Activated gamma-delta T cell (primary cell): Measurements from ENCODE around the gene MLANA.

Experiments used
- DNase-seq: peaks from one replicate; lab custom pipeline; 2025; lab: John Stamatoyannopoulos, UW
- total RNA-seq, 2 donors: gene quantifications; one replicate each; lab custom pipeline; 2026; lab: John Stamatoyannopoulos, UW

MLANA gene, protein sequence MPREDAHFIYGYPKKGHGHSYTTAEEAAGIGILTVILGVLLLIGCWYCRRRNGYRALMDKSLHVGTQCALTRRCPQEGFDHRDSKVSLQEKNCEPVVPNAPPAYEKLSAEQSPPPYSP
- total RNA-seq = 0 to 0.09 reads per million in 2 donors

DNA sequence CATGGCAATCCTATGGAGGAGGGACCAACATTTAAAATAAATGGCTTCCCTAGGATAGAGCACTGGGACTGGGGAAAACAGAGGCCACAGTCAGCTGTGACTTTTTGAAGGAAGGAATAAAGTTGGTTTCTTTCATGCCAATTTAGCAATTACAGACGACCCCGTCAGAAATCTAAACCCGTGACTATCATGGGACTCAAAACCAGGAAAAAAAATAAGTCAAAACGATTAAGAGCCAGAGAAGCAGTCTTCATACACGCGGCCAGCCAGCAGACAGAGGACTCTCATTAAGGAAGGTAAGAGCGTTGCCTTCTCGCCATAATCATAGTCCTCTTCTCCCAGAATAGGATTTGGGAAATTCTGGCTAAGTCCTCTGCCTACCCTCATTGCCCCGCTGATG is at the start of gene MLANA:
Gene MLANA, plus strand, starts transcription at position 249 of the 400 bp plus-strand sequence. CDS start 1,586 bp downstream, outside the sequence.
- DNase-seq = no peak

DNA sequence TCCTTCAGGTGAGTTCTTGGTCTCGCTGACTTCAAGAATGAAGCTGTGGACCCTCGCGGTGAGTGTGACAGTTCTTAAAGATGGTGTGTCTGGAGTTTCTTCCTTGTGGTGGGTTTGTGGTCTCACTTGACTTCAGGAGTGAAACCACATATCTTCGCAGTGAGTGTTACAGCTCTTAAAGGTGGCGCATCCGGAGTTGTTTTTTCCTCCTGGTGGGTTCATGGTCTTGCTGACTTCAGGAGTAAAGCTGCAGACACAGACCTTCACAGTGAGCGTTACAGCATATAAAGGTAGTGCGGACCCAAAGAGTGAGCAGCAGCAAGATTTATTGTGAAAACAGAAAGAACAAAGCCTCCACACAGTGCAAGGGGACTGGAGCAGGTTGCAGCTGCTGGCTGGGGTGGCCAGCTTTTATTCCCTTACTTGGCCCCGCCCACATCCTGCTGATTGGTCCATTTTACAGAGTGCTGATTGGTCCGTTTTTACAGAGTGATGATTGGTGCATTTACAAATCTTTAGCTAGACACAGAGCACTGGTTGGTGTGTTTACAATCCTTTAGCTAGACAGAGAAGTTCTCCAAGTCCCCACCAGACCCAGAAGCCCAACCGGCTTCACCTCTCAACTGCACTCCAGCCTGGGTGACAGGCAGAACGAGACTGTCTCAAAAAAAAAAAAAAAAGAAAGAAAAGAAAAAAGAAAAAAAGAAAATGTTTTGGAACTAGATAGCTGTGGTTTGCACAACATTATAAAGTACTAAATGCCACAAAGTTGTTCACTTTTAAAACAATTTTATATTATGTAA is 48.7 kb upstream of the MLANA start:
- peak; percentile 15 for DNase-seq

DNA sequence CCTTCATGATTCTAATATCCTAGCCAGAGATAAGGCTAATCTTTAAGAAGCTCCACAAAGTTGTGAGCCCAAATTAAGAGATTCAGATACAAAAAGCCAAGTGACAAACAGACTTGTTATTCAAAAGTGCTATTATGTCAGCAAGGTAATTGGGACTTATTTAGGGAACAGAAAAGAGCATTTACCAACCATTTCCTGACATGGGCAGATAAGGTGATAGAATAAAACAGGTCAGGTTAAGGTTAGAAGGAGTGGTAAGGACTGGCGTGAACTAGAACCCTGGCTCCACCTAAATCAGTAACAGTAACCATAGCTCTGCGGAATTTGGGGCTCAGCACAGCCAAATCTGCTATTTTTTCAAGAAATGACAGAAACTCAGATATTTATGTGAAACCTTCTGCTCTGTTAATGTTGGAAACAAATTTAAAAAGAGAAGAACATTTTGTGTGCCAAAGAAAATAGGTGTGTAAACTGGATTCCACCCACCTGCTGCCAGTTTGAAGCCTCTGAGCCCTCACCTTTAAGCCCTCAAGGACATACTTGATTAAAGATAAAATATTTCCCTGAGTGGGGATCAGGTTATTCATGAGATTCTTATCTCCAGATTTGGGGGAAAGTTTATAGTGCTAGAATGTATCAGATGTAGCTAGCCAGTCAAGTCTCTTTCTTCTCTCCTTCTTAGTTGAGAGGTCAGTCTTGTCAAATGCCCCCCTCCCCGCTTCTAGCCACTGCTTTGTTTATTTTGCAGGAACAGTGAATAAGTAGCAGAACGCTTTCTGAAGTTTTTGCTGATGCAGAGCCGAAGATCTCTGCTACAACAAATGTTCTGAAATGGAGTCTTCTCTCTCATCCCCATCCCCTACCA is 47.5 kb upstream of the MLANA start:
- DNase-seq = no peak

DNA sequence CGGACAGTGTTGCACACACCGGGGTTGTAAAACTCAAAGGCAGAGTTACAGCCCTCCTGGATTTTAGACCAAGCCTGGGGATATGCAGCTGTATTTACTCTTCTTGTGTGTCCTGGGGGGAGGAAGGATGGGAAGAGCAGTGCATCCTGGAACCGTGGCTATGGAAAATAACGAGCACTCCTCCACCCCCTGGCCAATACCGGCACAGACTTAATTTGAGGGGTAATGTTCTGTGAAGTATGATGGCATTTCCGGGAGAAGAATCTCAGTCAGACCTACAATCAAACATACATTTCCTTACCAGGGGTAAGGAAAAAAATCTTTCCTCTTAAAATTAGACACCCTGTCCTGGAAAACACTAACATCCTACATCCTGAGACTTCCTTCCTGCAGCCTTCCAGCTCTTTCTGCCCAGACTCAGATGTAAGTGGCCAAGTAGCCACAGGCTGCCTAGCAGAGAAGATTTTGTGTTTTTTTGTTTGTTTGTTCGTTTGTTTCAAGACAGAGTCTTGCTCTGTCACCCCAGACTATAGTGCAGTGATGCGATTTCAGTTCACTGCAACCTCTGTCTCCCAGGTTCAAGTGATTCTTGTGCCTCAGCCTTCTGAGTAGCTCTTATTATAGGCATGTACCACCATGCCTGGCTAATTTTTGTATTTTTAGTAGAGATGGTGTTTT is 46.8 kb upstream of the MLANA start:
- DNase-seq = no peak

DNA sequence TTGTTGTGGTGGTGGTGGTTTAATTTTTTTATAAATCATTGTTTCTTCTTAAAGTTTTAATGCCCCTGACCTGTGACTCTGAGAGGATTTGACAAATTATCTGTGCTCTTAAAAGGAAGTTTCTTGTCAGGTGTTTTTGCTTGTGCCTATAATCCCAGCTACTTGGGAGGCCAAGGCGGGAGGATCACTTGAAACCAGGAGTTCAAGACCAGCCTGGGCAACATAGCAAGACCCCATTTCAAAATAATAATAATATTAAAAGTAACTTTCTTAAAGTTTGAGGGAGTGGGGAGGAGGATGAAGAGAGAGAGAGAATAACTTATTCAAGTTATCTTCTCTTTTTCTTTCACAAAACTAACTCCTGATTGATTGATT is 45.5 kb upstream of the MLANA start:
- no peak for DNase-seq

DNA sequence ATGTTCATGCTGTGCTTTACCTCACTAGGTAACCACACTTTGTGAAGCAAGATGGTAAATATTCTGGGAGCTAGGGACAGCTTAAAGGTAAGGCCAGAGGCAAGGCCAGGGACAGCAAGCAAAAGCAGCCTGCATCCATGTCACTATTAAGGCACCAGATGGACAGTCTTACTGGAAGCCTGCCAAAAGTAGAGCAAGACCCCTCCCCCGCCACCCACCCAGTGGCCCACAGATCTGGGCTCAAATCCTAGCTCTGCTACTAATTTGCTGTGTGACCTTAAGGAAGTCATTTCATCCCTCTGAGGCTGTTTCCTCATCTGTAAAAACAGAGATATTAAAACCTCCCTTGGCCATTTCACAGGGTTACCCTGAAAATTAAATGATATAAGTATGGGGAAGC is 44.6 kb upstream of the MLANA start:
- no peak for DNase-seq

DNA sequence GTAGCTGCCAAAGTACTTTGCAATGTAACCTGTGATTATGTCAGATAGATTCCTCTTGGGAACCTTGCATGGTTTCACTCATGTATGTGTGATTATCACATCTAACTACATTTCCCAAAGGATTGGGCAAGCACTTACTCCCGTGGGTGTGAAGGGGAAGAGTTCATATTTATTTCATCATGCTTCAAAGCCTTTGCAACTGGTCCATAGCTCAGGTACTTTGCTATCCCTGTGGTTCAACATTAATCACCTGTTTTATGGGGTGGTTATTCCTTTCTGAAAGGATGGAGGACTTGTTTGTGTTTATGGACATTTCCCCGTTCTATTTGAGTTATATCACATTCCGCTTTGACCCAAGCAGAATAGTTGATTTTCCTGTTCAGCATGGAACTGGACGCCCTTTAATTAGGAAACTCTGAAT is 44.2 kb upstream of the MLANA start:
- no peak for DNase-seq

DNA sequence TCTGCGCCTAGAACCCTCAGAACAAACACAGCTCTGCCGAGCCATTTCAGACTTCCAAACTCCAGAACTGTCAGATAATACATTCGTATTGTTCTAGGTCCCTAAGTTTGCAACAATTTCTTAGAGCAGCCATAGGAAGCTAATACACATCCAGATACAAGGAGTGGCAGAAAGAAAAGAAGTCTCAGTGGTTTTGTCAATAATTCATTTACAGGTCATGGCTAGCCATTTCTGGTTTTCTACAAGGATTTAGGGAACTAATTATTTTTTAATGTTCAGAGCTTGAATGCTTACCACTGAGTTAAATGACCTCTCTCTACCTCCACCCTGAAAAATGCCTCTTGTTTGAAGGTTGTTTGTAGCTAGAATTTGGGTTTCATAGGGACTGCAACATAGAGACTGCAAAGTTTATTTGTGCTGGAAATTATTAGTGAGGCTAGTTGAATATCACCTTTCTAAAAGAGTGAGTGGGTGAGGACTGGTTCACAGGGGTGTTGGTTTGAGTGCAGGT is 42.3 kb upstream of the MLANA start:
- no peak for DNase-seq

DNA sequence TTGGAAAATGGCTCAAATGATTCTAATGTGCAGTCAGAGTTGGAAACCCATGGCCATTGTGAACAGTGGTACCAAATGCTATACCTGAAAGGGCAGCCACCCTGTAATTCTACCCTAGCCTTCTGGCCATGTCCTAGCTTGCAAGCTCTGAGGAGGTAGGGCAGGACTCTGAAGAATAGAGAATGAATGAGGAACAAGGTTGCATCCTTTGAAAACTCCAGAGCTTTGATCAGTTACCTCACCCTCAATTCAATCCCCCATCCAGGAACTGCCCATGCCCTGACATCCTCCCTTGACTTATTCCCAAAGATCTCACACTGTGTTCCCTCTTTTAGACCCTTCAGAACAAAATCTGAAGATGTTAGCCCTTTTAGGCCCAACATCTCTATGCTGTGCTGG is 40.0 kb upstream of the MLANA start:
- DNase-seq = no peak

DNA sequence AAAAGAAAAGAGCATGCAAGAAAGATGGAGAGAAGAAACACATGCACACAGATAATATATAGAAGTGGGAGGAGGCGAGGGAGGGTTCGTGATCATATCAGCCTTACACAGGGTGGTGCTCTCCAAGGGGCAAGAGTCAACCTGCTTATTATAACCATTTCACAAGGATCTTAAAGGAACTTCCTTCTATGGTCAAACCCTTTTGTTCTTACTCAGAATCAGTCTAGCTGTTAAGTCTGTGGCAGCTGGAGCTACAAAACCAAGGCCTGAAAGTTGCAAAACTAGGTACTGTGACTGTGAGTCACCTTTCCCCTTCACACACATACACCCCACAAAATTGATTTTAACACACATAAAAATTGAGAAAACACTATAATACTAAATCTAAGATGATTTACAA is 39.2 kb upstream of the MLANA start:
- DNase-seq = no peak

DNA sequence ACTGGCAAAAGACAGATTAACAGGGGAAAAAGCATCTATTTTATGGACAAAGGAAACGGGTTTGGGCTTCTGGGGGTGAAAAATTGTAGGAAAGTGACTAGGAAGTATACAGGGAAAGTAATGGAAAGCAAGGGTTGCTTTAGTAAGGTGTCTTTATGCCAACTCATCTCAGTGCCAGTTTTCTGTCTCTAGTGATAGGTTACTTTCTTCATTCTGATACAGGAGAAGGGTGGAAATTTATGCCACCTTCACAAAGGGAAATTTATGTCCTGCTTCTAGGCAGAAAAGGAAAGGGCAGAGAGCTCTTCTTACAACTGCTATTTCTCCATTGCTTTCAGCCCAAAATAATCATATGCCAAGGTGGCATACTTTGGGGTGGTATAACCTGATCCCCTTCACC is 37.7 kb upstream of the MLANA start:
- no peak for DNase-seq

DNA sequence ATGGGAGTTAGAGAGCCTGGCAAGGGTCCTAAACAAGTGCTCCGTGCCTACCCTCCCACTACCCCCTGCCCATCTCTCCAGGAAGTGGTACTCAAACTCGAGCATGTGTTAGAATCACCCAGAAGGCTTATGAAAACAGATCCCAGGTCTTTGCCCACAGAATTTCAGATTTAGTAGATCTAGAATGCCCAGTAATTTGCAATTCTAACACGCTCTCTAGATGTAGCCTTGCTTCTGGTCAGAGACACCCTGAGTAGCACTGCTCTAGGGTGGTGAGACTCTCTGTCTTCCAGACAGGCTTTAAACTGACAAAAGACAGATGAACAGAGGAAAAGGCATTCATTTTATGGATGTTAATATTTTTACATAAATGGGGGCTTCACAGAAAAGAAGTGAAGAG is 37.1 kb upstream of the MLANA start:
- no peak for DNase-seq

DNA sequence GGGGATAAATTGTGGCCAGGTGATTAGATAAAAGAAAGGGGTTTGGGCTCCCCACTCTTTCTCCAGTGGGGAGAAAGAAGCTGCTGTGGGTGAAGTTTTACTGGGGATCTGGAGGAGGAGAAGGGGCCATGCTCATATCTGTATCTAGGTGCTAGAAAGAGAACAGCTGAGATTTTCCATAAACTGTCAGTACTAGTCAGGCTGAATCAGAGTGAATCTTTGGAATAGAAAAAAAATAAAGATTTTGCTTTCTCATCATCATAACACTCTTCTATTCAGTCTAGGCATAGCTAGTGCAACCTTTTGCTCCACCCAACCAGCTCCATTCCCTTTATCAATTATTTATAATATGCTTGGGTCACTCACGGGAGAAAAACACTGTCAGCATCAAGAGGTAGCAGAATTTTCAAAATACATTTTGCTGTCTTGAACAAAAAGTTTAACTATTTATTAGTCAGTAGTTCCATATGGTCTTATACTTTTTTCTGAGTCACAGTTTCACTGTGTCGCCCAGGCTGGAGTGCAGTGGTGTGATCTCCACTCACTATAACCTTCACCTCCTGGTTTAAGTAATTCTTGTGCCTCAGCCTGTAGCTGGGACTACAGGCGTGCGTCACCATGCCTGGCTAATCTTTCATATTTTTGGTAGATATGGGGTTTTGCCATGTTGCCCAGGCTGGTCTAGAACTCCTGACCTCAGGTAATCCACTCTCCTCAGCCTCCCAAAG is 36.5 kb upstream of the MLANA start:
- no peak for DNase-seq

DNA sequence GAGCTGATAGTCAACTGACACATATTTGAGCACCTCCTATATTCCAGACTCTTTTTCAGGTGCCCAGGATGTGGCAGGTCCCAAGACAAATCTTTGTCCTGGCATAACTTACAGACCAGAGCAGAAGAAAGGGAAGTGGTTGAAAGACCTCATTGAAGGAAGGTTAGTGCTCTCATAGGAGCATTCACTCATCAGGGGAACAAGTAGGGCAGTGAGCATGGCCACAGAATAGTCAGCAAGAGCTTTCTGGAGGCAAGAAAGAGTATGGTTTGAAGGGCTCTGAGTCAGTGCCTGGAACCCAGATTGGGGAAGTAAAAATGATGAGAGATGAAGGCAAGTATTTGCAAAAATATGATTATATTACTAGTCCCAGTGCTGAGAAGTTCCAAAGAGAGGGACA is 32.8 kb upstream of the MLANA start:
- no peak for DNase-seq

DNA sequence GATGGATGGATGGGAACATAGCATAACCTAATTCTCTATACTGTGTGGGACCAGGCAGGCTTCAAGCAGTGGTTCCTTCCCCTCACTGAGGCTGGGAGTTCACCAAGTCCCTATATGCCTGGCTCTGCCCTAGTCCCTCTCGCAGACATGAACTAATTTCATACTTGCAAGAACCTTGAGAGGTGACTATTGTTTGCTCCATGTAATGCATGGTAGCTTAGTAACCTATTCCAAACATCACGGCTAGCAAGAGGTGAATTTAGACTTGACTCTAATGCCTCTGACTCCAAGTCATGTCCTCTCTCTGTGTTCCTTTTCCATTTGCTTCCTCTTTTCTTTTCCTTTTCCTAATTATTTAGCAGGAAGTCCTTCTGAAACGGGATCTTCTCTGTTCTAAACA is 31.9 kb upstream of the MLANA start:
- no peak for DNase-seq

DNA sequence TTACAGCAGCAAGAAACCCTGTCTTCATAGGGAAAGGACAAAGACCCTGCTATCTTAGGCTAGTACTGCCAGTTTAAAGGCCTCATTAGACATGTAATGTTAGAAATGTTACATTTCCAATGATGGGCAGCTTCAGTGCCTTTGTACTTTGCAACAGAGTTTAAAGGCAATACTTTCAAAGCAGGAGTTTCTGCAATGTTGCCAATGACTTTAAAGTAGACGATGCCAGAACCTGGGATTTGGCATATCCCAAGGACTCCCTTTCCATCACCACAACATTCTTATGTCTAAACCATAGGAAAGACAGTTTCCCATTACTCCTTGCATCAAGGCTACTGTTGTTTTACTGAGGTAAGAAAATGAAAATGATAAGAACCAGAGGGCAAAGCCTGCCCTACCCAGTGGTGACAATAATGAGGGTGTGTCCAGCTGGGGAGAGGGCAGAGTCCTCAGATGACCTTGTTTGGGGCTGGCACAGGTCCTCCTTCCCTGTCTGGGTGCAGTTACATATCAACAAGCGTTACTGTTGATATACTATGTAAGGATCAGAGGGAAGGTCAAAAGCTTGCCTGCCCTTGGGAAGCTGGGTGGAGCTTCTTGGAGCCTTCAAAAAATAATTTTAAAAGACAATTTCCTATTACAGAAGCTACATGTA is 27.5 kb upstream of the MLANA start:
- no peak for DNase-seq

DNA sequence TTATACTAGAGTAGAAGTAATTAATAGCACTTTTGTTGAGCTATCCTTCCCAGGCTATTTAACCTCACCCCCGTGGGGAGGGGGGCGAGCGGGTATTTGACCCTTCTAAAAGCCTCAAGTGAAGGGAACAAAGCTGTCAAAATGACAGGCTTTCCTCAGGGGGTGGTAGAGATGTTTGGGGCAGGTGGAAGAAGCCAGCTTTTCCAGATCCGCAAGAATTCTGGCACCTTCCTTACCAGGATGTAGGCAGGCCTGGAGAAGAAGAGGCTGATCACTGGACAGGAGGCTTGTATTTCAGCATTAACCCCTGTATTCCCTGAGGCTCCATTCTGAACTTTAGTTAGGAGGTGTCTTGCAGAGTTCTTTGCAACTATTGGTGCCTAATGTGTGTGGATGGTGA is 26.2 kb upstream of the MLANA start:
- DNase-seq = no peak

DNA sequence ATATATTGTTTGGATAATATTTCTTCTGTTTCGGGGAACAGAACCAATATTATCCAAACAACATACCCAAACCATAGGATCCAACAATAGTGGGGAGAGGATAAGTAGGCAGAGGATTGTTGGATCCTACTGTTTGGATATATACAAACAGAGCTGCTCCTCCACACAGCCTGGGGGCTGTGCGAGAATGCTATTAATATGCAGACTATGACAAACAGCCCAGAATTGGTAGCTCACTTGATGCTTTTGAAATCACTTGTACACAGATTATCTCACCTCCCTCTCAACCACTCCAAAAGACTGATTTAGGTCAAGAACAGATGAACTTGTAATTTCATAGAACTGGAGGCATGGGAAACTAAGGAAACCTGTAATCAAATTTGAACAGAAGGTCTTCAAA is 24.4 kb upstream of the MLANA start:
- DNase-seq = no peak

DNA sequence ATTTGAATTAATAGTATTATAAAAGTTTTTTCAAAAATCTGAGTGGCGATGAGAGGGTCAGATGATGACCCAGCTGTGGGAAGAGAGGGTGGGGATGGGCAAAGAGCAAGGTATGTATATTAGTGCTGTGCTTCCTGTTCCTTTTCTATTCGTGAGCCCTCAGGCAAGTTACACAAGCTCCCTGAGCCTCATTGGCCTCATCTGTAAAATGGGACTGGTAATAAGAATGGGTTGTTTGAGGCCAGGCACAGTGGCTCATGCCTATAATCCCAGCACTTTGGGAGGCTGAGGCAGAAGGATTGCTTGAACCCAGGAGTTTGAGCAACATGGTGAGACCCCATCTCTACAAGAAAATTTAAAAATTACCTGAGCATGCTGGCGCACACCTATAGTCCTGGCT is 24.0 kb upstream of the MLANA start:
- DNase-seq = no peak

DNA sequence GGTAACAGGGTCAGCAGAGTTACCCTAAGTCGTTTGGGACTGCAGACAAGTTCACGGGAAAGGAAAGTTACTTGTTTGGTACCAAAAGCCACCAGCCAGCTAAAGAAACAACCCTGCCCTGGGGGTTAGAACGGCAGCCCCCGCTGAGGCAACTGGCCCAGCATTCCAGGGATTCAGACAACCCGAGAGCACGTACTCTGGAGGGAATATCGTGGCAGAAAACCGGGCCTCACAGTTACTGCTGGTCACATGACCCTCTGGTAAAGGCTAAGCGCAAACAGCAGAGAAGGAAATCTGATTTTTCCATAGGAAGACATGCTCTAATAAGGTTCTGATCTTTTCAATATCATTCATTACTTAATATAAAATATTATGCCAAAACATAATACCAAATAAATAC is 22.5 kb upstream of the MLANA start:
- no peak for DNase-seq
